Transverse colon (tissue), 4 donors: ENCODE data around the gene SGO2. TPM values are rescaled to one million over a fixed set of nuclear protein-coding genes. Genes with fewer than 3 reads are reported as not detected.
A peak's percentile ranks its signal among the peaks of the same experiment; 100 is the strongest.

ENCODE experiments used
- DNase-seq: peaks from one replicate; pipeline ENCODE4 v3.0.0-alpha.2; 2019
- H3K27ac ChIP-seq, 4 donors: fragments of 200-600 bp; sonication (generic); 2 replicates each; pipeline ENCODE4 v1.5.1; 2016 to 2018; ENCODE audit warnings: inconsistent platforms in 4 of 4
- H3K27me3 ChIP-seq: fragments of 200-600 bp; sonication (generic); 2 replicates; pipeline ENCODE4 v1.5.1; 2017; ENCODE audit warnings: inconsistent platforms
- H3K36me3 ChIP-seq, 4 donors: fragments of 200-600 bp; sonication (generic); 2 replicates each; pipeline ENCODE4 v1.5.1; 2017 to 2019; ENCODE audit warnings: inconsistent platforms in 4 of 4
- H3K4me1 ChIP-seq, 4 donors: fragments of 200-600 bp; sonication (generic); 2 replicates each; pipeline ENCODE4 v1.5.1; 2017 to 2020; ENCODE audit warnings: inconsistent platforms in 4 of 4
- H3K4me3 ChIP-seq, 4 donors: fragments of 200-600 bp; sonication (generic); 1 replicate in 1 of 4; 2 replicates in 3 of 4; pipeline versions ENCODE4 v1.5.1 to v1.6.1; 2017 to 2019; ENCODE audit warnings: inconsistent platforms in 4 of 4
- H3K9me3 ChIP-seq, 2 donors: fragments of 200-600 bp; sonication (generic); 2 replicates each; pipeline ENCODE4 v1.5.1; 2017 to 2019; ENCODE audit warnings: inconsistent platforms in 2 of 2
- CTCF ChIP-seq, 5 experiments: fragments of 200-600 bp in 3 of 5; fragments of 450-650 bp in 2 of 5; sonication (generic) in 3 of 5; IDR thresholded peaks; 1 replicate in 2 of 5; 2 replicates in 3 of 5; pipeline ENCODE4 v1.5.1; 2016 to 2017; ENCODE audit warnings: antibody characterized with exemption in 5 of 5, inconsistent platforms in 3 of 5, mild to moderate bottlenecking in 2 of 5, moderate library complexity in 1 of 5
- EP300 ChIP-seq: sonication (generic); formaldehyde crosslinking; IDR thresholded peaks from one replicate; pipeline ENCODE4 v1.6.1; 2017; ENCODE audit warnings: antibody characterized with exemption, low read depth
- POLR2A ChIP-seq: fragments of 450-650 bp; IDR thresholded peaks from one replicate; pipeline ENCODE4 v1.6.1; 2016; ENCODE audit warnings: antibody characterized with exemption, mild to moderate bottlenecking, moderate library complexity
- POLR2AphosphoS5 ChIP-seq, 3 donors: sonication (generic); formaldehyde crosslinking; IDR thresholded peaks; one replicate each; pipeline ENCODE4 v1.6.1; 2016; ENCODE audit warnings: antibody characterized with exemption in 3 of 3
- WGBS, 2 donors: methylation state at CpG; one replicate each; pipeline ENCODE4 v1.1.5; 2018; ENCODE audit warnings: low coverage in 1 of 2; 5-methylcytosine and 5-hydroxymethylcytosine counted together
- in situ Hi-C, 4 donors: fragments of 200-750 bp; cut with MboI; loops; one replicate each; pipeline versions ENCODE4 v1.15.0 to v1.15.1; 2017; ENCODE audit warnings: low sequenced_read_pairs in 3 of 4, low pct_ligation_motif_present in 1 of 4, low pct_unique_long_range_greater_than_20kb in 1 of 4
- intact Hi-C: fragments of 100-400 bp; cut with DNase I; formaldehyde crosslinking; loops from one replicate; pipeline ENCODE4 v1.15.1; 2023; ENCODE audit warnings: low total_unique reads
- total RNA-seq, 4 donors: library from RNA; depleted of rRNA; stranded (reverse); fragments of >200 nt; gene quantifications; one replicate each; pipeline ENCODE4 v1.1.0, GENCODE V29; 2016

The SGO2 gene
- total RNA-seq, 4 donors from 2014 or later, result 0.75 to 4.8 (median 2.9) TPM

DNA sequence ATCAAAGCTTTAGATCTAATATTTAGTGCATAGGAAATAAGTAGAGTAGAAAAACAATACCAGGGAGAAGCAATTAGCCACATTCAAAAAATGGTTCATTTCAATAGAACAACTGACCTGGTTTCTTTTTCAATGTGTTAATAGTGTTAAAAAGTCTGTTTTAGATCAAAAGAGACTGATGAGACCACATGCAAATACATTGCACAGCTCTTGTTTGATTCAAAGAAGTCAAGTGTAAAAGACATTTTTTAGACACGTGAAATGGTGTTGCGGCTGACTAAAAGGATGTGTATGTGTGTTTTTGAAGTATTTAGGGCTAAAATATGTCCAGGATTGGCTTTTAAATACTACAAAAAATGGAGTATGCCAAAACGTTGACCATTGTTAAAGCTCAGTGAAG lies 58.6 kb downstream of the SGO2 start:
- Histone ChIP-seq H3K27me3 (no peaks in the 10 kb centered on the region), H3K9me3 (no peaks in the 10 kb centered on the region), H3K4me1 (peaks cover 0 to 12% (median 10%) of the 10 kb centered on the region in 4 donors), H3K27ac (no peak overlapping the region), H3K36me3 (no peaks in the 10 kb centered on the region), H3K4me3 (no peak overlapping the region)
- no peak for DNase-seq
- intact Hi-C loops (loop anchor here (10.0 kb wide), 1 partner anchor 120 kb away; no protein-coding TSS in a partner anchor), in situ Hi-C loops (loop anchor here in 1 of 4 donors (10.0 kb wide), 1 partner anchor 120 kb away; no protein-coding TSS in a partner anchor)
- TF ChIP-seq POLR2AphosphoS5 (IDR thresholded peaks at IDR 0.05), result no peak
- no peak for TF ChIP-seq CTCF (IDR thresholded peaks at IDR 0.05)
- TF ChIP-seq POLR2A, result no peak
- no peak for TF ChIP-seq EP300
- WGBS, 2 donors, result 85 to 87% methylated on average over 3 of the region's 3 CpGs

- peaks cover 0 to 12% (median 10%) of the 10 kb centered on the region in 4 donors for H3K4me1 ChIP-seq
- intact Hi-C loops, result loop anchor here (10.0 kb wide), 1 partner anchor 119 kb away; no protein-coding TSS in a partner anchor
- H3K4me3 ChIP-seq, result peak overlapping the region; percentile 18 to 71 (median 42)
- peak overlapping the region in 2 of 4 donors; percentile 70 for H3K27ac ChIP-seq
- in situ Hi-C loops, result loop anchor here in 1 of 4 donors (10.0 kb wide), 1 partner anchor 119 kb away; no protein-coding TSS in a partner anchor
- no peaks in the 10 kb centered on the region for H3K36me3 ChIP-seq
- TF ChIP-seq CTCF (IDR thresholded peaks at IDR 0.05) (no peak), POLR2A (no peak)
- no peaks in the 10 kb centered on the region for H3K27me3 ChIP-seq
- 10 to 15% methylated on average over 2 of the region's 2 CpGs for WGBS, 2 donors
- H3K9me3 ChIP-seq, result no peaks in the 10 kb centered on the region
- DNase-seq, result no peak
These were observed 59.3 kb downstream of the SGO2 start for GRCh38 chr2:200585340-200585729.

- in situ Hi-C loops (loop anchor here in 1 of 4 donors (10.0 kb wide), 1 partner anchor 119 kb away; no protein-coding TSS in a partner anchor), intact Hi-C loops (loop anchor here (10.0 kb wide), 1 partner anchor 119 kb away; no protein-coding TSS in a partner anchor)
- Histone ChIP-seq H3K9me3 (no peaks in the 10 kb centered on the region), H3K36me3 (no peaks in the 10 kb centered on the region), H3K27me3 (no peaks in the 10 kb centered on the region), H3K4me1 (peaks cover 0 to 12% (median 10%) of the 10 kb centered on the region in 4 donors), H3K4me3 (peak within 1 kb of the TSS; percentile 18 to 71 (median 42)), H3K27ac (peak within 1 kb of the TSS; percentile 55 to 70 (median 63))
- no peak for TF ChIP-seq POLR2A
- no peak for TF ChIP-seq EP300
- TF ChIP-seq POLR2AphosphoS5 (IDR thresholded peaks at IDR 0.05), result peak in 2 of 3 donors; percentile 3 to 18
- TF ChIP-seq CTCF (IDR thresholded peaks at IDR 0.05), result no peak
- WGBS, 2 donors, result 29 to 44% methylated on average over 13 to 58 of the region's 62 CpGs
- DNase-seq, result peak; percentile 47
These were observed 60.0 kb downstream of the SGO2 start, which contains the start of gene AOX1 for GRCh38 chr2:200585730-200586643. Gene AOX1, plus strand, starts transcription at chr2:200586014. Its CDS starts 95 bp downstream, at chr2:200586109.

DNA sequence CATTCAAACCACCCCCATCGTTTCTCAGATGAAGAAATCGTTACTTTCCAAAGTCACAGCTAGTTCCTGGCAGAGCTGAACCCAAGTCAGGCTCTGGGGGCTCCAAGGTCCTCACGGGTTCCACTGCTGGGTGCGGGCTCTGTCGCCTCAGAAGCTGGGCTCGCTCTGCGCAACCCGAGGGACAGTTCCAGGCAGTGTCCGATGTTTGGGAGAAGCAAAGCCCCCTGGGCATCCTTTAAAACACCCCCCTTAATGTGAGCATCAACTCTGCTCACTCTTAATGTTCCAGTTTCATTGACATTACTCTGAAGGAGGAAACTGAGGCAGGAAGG lies 60.6 kb downstream of the SGO2 start:
- DNase-seq, result no peak
- Histone ChIP-seq H3K36me3 (no peaks in the 10 kb centered on the region), H3K9me3 (no peaks in the 10 kb centered on the region), H3K4me1 (peaks cover 0 to 12% (median 10%) of the 10 kb centered on the region in 4 donors), H3K27ac (peak overlapping the region in 3 of 4 donors; percentile 56 to 70 (median 70)), H3K4me3 (peak overlapping the region in 2 of 4 donors; percentile 18 to 71), H3K27me3 (no peaks in the 10 kb centered on the region)
- WGBS, 2 donors, result 50 to 83% methylated on average over 2 to 9 of the region's 9 CpGs
- TF ChIP-seq CTCF (IDR thresholded peaks at IDR 0.05) (no peak), POLR2A (no peak), POLR2AphosphoS5 (IDR thresholded peaks at IDR 0.05) (no peak), EP300 (no peak)
- intact Hi-C loops, result loop anchor here (10.0 kb wide), 1 partner anchor 118 kb away; no protein-coding TSS in a partner anchor
- in situ Hi-C loops, result loop anchor here in 1 of 4 donors (10.0 kb wide), 1 partner anchor 118 kb away; no protein-coding TSS in a partner anchor
